Erythroblast (primary cell): Measurements from ENCODE around the gene MYLK.

Experiments used
- GATA1 ChIP-seq: IDR thresholded peaks from 2 replicates; pipeline ENCODE4 v1.6.1; 2011; ENCODE audit warnings: low read depth, mild to moderate bottlenecking, control low read depth, low read length, moderate library complexity
- POLR2A ChIP-seq: IDR thresholded peaks from 2 replicates; pipeline ENCODE4 v1.6.1; 2011; ENCODE audit warnings: mild to moderate bottlenecking, low read length

- TF ChIP-seq POLR2A: no peak
- no peak for TF ChIP-seq GATA1
Observed at GRCh38 chr3:123657568-123657967, 226.6 kb downstream of the MYLK start.
